AG04450 (cell line): ENCODE measurements around the gene CEP41. TPM values are rescaled to one million over a fixed set of nuclear protein-coding genes. Genes with fewer than 3 reads are reported as not detected.

Experiments used
- CTCF ChIA-PET: fragments of 300-600, 350-600 bp; formaldehyde crosslinking; extraction: SDS; loops from one replicate; lab custom pipeline; 2022; ENCODE audit warnings: antibody characterized with exemption, inconsistent platforms; lab: Charles Lee
- POLR2A ChIA-PET: fragments of 350-600 bp; formaldehyde crosslinking; extraction: SDS; loops from one replicate; lab custom pipeline; 2021; ENCODE audit warnings: antibody characterized with exemption, inconsistent platforms; lab: Yijun Ruan, JAX
- DNase-seq: peaks from one replicate; pipeline ENCODE4 v3.0.0-alpha.2; 2011; ENCODE audit warnings: low read depth, low spot score
- H3K27ac ChIP-seq: one replicate; pipeline ENCODE4 v1.5.1; 2012; ENCODE audit warnings: low read depth, low read length, control low read depth
- H3K27me3 ChIP-seq: one replicate; pipeline ENCODE4 v1.6.0; 2012; ENCODE audit warnings: low read length; ENCODE audit not compliant: control insufficient read depth, insufficient read depth
- H3K4me3 ChIP-seq: 2 replicates; pipeline ENCODE4 v1.5.1; 2011; ENCODE audit warnings: mild to moderate bottlenecking, low read depth, low read length, control low read depth
- H3K9me3 ChIP-seq: 2 replicates; pipeline ENCODE4 v1.5.1; 2012; ENCODE audit warnings: low read length; ENCODE audit not compliant: control insufficient read depth, insufficient read depth
- polyA plus RNA-seq: library from polyadenylated mRNA; depleted of rRNA; stranded (reverse); fragments of >200 nt; gene quantifications from 2 replicates; pipeline ENCODE4 v1.2.3, GENCODE V29; 2011
- TF ChIP-seq, protein P1 (sequence below): IDR thresholded peaks from 2 replicates; pipeline ENCODE4 v1.5.1; 2011; ENCODE audit warnings: low read depth, low read length, control low read depth, inconsistent platforms

The CEP41 gene
- polyA plus RNA-seq, 1 experiment: 26.4 TPM

DNA sequence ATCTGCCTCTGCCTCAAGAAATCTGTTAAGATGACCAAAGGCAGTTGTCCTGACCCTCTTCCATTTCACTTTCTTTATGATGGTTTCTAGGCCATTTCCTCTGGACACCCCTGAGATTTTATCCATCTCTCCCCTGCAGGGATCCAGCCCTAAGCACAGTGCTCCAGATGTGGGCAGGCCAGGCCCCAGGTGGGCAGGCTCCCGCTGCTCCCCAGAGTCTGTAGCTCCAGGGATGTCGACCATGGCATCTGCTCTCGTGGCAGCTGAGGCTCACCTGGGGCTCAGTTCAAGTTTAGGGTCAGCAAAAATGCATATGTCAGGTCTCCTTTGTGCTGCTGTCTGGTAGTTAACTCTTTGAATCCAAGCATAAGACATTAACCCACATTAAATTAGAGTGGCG, 11.8 kb downstream of the CEP41 start:
- Histone ChIP-seq H3K4me3 (no peak overlapping the region), H3K27ac (no peak overlapping the region), H3K27me3 (no peaks in the 10 kb centered on the region), H3K9me3 (no peaks in the 10 kb centered on the region)
- ChIA-PET POLR2A (no interaction called here), CTCF (no interaction called here)
- TF ChIP-seq, protein P1, sequence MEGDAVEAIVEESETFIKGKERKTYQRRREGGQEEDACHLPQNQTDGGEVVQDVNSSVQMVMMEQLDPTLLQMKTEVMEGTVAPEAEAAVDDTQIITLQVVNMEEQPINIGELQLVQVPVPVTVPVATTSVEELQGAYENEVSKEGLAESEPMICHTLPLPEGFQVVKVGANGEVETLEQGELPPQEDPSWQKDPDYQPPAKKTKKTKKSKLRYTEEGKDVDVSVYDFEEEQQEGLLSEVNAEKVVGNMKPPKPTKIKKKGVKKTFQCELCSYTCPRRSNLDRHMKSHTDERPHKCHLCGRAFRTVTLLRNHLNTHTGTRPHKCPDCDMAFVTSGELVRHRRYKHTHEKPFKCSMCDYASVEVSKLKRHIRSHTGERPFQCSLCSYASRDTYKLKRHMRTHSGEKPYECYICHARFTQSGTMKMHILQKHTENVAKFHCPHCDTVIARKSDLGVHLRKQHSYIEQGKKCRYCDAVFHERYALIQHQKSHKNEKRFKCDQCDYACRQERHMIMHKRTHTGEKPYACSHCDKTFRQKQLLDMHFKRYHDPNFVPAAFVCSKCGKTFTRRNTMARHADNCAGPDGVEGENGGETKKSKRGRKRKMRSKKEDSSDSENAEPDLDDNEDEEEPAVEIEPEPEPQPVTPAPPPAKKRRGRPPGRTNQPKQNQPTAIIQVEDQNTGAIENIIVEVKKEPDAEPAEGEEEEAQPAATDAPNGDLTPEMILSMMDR: no peak
- no peak for DNase-seq

DNA sequence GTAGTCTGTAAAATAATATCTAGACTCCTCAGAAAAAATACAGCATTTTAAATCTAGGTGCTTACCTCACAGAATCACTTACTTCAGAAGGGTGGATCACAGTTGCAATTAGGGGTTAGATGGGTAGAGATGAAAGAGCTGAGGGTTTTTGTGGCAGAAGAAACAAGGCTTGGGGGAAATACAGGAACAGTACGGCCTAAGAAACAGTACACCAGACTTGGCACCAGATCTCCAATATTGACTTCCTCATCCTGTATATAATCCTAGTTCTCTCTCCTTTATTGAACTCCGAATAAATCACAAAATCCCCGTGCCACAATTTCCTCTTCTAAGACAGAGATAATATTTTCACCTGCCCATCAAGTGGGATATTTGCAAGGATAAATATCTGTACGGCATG, 14.3 kb downstream of the CEP41 start:
- Histone ChIP-seq H3K9me3 (no peaks in the 10 kb centered on the region), H3K27ac (no peak overlapping the region), H3K27me3 (no peaks in the 10 kb centered on the region), H3K4me3 (no peak overlapping the region)
- TF ChIP-seq, protein P1: no peak
- no peak for DNase-seq
- ChIA-PET CTCF (no interaction called here), POLR2A (no interaction called here)

DNA sequence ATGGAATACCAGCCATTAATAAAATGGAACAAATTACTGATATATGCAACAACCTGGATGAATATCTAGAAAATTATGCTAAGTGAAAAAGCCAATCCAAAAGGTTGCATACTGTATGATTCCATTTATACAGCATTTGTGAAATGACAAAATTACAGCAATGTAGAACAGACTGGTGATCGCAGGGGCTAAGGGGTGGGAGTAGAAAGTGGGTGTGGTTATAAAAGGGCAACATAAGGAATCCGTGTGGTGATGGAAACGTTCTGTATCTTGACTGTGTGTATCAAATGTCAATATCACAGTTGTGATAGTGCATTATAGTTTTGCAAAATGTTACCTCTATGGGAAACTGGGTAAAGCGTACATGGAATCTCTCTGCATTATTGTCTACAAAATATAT, 15.0 kb downstream of the CEP41 start:
- TF ChIP-seq, protein P1: no peak
- Histone ChIP-seq H3K4me3 (no peak overlapping the region), H3K9me3 (no peaks in the 10 kb centered on the region), H3K27ac (no peak overlapping the region), H3K27me3 (no peaks in the 10 kb centered on the region)
- POLR2A ChIA-PET: no interaction called here
- CTCF ChIA-PET: no interaction called here
- DNase-seq: no peak

DNA sequence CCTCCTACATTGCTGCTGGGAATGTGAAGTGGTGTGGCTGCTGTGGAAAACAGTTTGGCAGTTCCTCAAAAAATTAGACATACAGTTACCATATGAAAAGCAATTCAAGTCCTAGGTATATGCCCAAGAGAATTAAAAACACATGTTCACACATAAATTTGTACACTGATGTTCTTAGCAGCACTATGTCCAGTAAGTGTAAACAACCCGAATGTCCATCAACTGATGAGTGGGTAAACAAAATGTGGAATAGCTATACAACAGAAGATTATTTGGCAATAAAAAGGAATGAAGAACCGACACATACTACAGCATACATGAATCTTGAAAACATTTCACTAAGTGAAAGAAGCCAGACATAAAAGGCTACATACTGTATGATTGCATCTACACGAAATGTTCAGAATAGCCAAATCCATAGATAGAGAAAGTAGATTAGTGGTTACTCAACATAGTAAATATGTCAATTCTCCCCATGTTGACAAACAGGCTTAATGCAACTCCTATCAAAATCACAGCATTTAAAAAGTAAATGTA, 17.2 kb downstream of the CEP41 start:
- CTCF ChIA-PET: no interaction called here
- no peak overlapping the region for H3K27ac ChIP-seq
- no peak overlapping the region for H3K4me3 ChIP-seq
- H3K27me3 ChIP-seq: no peaks in the 10 kb centered on the region
- POLR2A ChIA-PET: no interaction called here
- H3K9me3 ChIP-seq: no peaks in the 10 kb centered on the region
- TF ChIP-seq, protein P1: no peak
- DNase-seq: no peak

DNA sequence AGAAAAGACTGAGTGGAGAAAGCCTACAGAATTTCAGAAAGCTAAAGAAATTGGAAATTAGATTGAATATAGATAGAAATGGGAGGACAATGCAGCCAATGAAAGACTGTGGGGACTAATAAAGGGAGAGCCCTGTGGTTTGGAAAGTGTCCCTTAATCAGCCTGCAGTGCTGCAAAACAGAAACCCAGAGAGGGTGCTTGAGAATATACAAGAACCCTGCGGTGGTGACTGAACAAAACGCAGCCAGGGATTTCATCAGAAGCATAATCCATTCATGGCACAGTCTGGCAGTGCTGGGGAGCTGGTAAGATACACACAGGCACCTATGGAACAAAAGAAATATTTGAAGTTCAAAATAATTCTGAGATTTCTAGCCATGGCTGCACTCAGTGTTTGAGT, 19.1 kb downstream of the CEP41 start:
- TF ChIP-seq, protein P1: no peak
- Histone ChIP-seq H3K9me3 (no peaks in the 10 kb centered on the region), H3K27ac (no peak overlapping the region), H3K4me3 (no peak overlapping the region), H3K27me3 (no peaks in the 10 kb centered on the region)
- CTCF ChIA-PET: no interaction called here
- DNase-seq: no peak
- POLR2A ChIA-PET: no interaction called here
